ENCODE measurements around the gene SSUH2.

Gene SSUH2

DNA sequence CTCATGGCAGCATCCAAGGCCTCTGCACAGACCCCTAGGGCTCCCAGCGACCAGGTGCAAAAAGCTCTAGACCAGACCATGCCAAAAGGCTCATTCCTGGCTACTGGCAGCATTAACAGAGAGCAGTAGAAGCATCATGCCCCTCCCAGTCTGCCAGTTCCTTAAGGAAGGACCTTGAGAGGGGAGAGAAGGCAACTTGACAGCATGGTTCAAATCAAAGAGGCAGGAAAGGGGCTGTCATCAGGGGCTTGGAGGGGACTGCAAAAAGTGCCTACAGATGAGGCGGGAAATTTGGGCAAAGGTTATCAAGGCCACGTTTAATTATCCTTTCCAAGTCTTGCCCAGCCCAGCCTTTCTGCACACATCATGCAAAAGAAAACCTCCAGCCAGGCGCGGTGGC is 64.7 kb downstream of the SSUH2 start:
- Histone ChIP-seq H2AFZ (ENCODE audit: low read depth, low read length, severe bottlenecking) (no peak overlapping the region), H3K4me2 (ENCODE audit: low read depth, low read length, poor library complexity, severe bottlenecking) (no peak overlapping the region), H3K27ac (ENCODE audit: low read depth, low read length) (no peak overlapping the region), H3K9ac (ENCODE audit: low read length) (no peak overlapping the region), H4K20me1 (ENCODE audit: low read depth, low read length) (no peaks in the 10 kb centered on the region), H3F3A (ENCODE audit: insufficient read depth) (no peaks in the 10 kb centered on the region), H3K9me2 (replicated peaks; ENCODE audit: insufficient read depth, low read length) (no peaks in the 10 kb centered on the region), H3K27me3 (ENCODE audit: low read length) (no peaks in the 10 kb centered on the region), H3K4me3 (ENCODE audit: insufficient read depth, low read length, poor library complexity, severe bottlenecking) (no peak overlapping the region), H3K9me3 (ENCODE audit: insufficient read depth, low read length) (no peaks in the 10 kb centered on the region), H3K36me3 (ENCODE audit: low read length) (no peaks in the 10 kb centered on the region), H3K79me2 (ENCODE audit: insufficient read depth, low read length) (no peaks in the 10 kb centered on the region)
- TF ChIP-seq CTCF (IDR thresholded peaks at IDR 0.05; ENCODE audit: insufficient read depth, low read length, poor library complexity, severe bottlenecking) (no peak), EZH2phosphoT487 (conservative IDR thresholded peaks at IDR 0.05; ENCODE audit: low read length) (no peak)

- no peak overlapping the region for H3K27ac ChIP-seq (ENCODE audit: low read depth, low read length)
- H3K4me3 ChIP-seq (ENCODE audit: insufficient read depth, low read length, poor library complexity, severe bottlenecking): no peak overlapping the region
- TF ChIP-seq EZH2phosphoT487 (conservative IDR thresholded peaks at IDR 0.05; ENCODE audit: low read length): no peak
- TF ChIP-seq CTCF (IDR thresholded peaks at IDR 0.05; ENCODE audit: insufficient read depth, low read length, poor library complexity, severe bottlenecking): no peak
- H3K4me2 ChIP-seq (ENCODE audit: low read depth, low read length, poor library complexity, severe bottlenecking): no peak overlapping the region
- no peaks in the 10 kb centered on the region for H3F3A ChIP-seq (ENCODE audit: insufficient read depth)
- no peaks in the 10 kb centered on the region for H3K79me2 ChIP-seq (ENCODE audit: insufficient read depth, low read length)
- H2AFZ ChIP-seq (ENCODE audit: low read depth, low read length, severe bottlenecking): no peak overlapping the region
- no peaks in the 10 kb centered on the region for H3K9me2 ChIP-seq (replicated peaks; ENCODE audit: insufficient read depth, low read length)
- H3K9ac ChIP-seq (ENCODE audit: low read length): no peak overlapping the region
- H4K20me1 ChIP-seq (ENCODE audit: low read depth, low read length): no peaks in the 10 kb centered on the region
- no peaks in the 10 kb centered on the region for H3K27me3 ChIP-seq (ENCODE audit: low read length)
- H3K36me3 ChIP-seq (ENCODE audit: low read length): no peaks in the 10 kb centered on the region
- no peaks in the 10 kb centered on the region for H3K9me3 ChIP-seq (ENCODE audit: insufficient read depth, low read length)
These were observed 65.5 kb downstream of the SSUH2 start for GRCh38 chr3:8579096-8579495.

- H3K9ac ChIP-seq (ENCODE audit: low read length): no peak overlapping the region
- H3K27ac ChIP-seq (ENCODE audit: low read depth, low read length): no peak overlapping the region
- no peak overlapping the region for H3K4me2 ChIP-seq (ENCODE audit: low read depth, low read length, poor library complexity, severe bottlenecking)
- H3F3A ChIP-seq (ENCODE audit: insufficient read depth): no peaks in the 10 kb centered on the region
- no peak for TF ChIP-seq CTCF (IDR thresholded peaks at IDR 0.05; ENCODE audit: insufficient read depth, low read length, poor library complexity, severe bottlenecking)
- no peak for TF ChIP-seq EZH2phosphoT487 (conservative IDR thresholded peaks at IDR 0.05; ENCODE audit: low read length)
- no peaks in the 10 kb centered on the region for H4K20me1 ChIP-seq (ENCODE audit: low read depth, low read length)
- H3K36me3 ChIP-seq (ENCODE audit: low read length): no peaks in the 10 kb centered on the region
- H3K9me2 ChIP-seq (replicated peaks; ENCODE audit: insufficient read depth, low read length): no peaks in the 10 kb centered on the region
- H2AFZ ChIP-seq (ENCODE audit: low read depth, low read length, severe bottlenecking): no peak overlapping the region
- no peaks in the 10 kb centered on the region for H3K27me3 ChIP-seq (ENCODE audit: low read length)
- H3K79me2 ChIP-seq (ENCODE audit: insufficient read depth, low read length): no peaks in the 10 kb centered on the region
- no peaks in the 10 kb centered on the region for H3K9me3 ChIP-seq (ENCODE audit: insufficient read depth, low read length)
- no peak overlapping the region for H3K4me3 ChIP-seq (ENCODE audit: insufficient read depth, low read length, poor library complexity, severe bottlenecking)
These were observed 66.3 kb downstream of the SSUH2 start for GRCh38 chr3:8578282-8578681.

Measured in SU-DHL-6 (cell line).